Uterus (tissue), 2 donors: ENCODE data around the gene DMRT3.

Source experiments
- CTCF ChIP-seq, 4 experiments: fragments of 200-600 bp in 2 of 4; fragments of 450-650 bp in 2 of 4; sonication (generic) in 2 of 4; IDR thresholded peaks; one replicate each; pipeline ENCODE4 v1.5.1; 2016 to 2019; ENCODE audit warnings: antibody characterized with exemption in 4 of 4, mild to moderate bottlenecking in 2 of 4, moderate library complexity in 1 of 4
- POLR2A ChIP-seq, 2 donors: fragments of 450-650 bp; IDR thresholded peaks; one replicate each; pipeline ENCODE4 v1.6.1; 2016; ENCODE audit warnings: antibody characterized with exemption in 2 of 2, mild to moderate bottlenecking in 1 of 2, moderate library complexity in 1 of 2

GRCh38 chr9:969310-970150, 6.9 kb upstream of the DMRT3 start:
- TF ChIP-seq CTCF (IDR thresholded peaks at IDR 0.05), result no peak
- no peak for TF ChIP-seq POLR2A (IDR thresholded peaks at IDR 0.05)
